ENCODE results near the gene RASGRP4. TPM values are rescaled to one million over a fixed set of nuclear protein-coding genes. Genes with fewer than 3 reads are reported as not detected.

The RASGRP4 gene
- total RNA-seq, 4 donors from 2014 or later = under 0.01 to 2.0 (median 1.5) TPM; not detected in 1

DNA sequence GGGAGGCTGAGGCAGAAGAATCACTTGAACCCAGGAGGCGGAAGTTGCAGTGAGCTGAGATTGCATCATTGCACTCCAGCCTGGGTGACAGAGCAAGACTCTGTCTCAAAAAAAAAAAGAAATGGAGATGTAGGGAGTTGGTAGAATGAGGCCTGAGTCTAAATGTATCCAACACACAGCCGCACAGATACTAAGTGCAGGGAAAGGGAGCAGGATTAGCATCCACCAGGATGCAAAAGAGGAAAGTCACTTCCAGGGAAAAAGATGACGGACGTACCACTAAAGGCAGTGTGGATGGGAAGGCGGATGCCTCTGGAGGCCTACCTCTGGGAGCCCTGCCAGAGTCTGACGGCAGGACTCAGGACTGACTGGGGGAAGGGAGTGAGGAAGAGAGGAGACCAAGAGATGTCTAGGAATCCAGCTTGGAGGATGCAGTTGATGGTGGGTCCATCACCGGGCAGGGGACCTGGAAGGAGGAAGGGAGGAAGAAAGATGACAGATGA lies 16.3 kb downstream of the RASGRP4 start:
- Histone ChIP-seq H3K4me3 (no peak overlapping the region), H3K36me3 (no peaks in the 10 kb centered on the region), H3K27ac (no peak overlapping the region), H3K27me3 (no peaks in the 10 kb centered on the region), H3K9me3 (no peaks in the 10 kb centered on the region), H3K4me1 (no peaks in the 10 kb centered on the region)
- intact Hi-C loops (cut with DNase I; ENCODE audit: low total_unique reads) = loop anchor here (5.0 kb wide), 1 partner anchor 213 kb away; no protein-coding TSS in a partner anchor
- TF ChIP-seq, protein P1, sequence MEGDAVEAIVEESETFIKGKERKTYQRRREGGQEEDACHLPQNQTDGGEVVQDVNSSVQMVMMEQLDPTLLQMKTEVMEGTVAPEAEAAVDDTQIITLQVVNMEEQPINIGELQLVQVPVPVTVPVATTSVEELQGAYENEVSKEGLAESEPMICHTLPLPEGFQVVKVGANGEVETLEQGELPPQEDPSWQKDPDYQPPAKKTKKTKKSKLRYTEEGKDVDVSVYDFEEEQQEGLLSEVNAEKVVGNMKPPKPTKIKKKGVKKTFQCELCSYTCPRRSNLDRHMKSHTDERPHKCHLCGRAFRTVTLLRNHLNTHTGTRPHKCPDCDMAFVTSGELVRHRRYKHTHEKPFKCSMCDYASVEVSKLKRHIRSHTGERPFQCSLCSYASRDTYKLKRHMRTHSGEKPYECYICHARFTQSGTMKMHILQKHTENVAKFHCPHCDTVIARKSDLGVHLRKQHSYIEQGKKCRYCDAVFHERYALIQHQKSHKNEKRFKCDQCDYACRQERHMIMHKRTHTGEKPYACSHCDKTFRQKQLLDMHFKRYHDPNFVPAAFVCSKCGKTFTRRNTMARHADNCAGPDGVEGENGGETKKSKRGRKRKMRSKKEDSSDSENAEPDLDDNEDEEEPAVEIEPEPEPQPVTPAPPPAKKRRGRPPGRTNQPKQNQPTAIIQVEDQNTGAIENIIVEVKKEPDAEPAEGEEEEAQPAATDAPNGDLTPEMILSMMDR (IDR thresholded peaks at IDR 0.05) = no peak
- no peak for TF ChIP-seq POLR2A (IDR thresholded peaks at IDR 0.05)
- no peak for DNase-seq

DNA sequence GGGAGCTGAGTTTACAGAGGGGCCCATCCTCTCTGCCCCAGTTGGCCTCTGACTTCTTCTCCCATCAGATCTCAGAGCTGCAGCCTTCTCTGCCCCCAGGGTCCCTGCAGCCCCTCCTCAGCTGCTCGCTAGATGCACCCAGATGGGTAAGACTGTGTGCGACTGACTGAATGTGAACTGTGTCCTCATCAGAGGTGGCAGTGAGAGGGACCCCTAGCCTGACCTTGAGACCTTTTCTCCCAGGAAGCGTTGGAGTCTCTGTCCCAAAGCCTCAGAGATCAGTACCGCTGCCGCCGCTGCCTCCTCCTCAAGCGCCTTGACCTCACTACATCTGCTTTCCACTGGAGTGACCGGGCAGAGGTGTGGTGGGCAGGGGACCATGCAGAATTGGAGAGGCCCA lies 20.7 kb downstream of the RASGRP4 start:
- Histone ChIP-seq H3K4me1 (no peaks in the 10 kb centered on the region), H3K36me3 (no peaks in the 10 kb centered on the region), H3K9me3 (no peaks in the 10 kb centered on the region), H3K27ac (no peak overlapping the region), H3K27me3 (no peaks in the 10 kb centered on the region), H3K4me3 (no peak overlapping the region)
- no peak for DNase-seq
- no peak for TF ChIP-seq POLR2A (IDR thresholded peaks at IDR 0.05)
- TF ChIP-seq, protein P1 (IDR thresholded peaks at IDR 0.05) = no peak
- intact Hi-C loops (cut with DNase I; ENCODE audit: low total_unique reads) = loop anchor here (5.0 kb wide), 1 partner anchor 217 kb away; no protein-coding TSS in a partner anchor

DNA sequence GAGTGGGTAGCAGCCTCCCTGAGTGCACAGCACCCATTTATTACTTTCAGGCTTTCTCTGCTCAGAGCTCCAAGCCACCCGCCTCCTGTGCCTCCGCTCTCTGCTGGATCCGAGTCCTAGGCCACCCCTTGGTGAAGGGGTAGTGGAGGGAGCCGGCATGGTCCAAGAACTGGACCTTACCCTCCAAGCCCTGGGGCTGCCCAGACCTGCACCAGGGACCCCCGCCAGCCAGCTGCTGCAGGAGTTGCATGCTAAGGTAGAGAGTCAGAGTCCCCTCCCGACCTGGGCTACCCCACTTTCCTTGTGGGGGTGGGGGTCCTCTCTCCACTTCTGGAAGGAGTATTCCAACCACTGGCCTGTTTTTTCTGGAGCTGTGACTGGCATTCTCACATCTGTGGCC lies 21.2 kb downstream of the RASGRP4 start:
- Histone ChIP-seq H3K4me3 (no peak overlapping the region), H3K27ac (no peak overlapping the region), H3K36me3 (no peaks in the 10 kb centered on the region), H3K9me3 (no peaks in the 10 kb centered on the region), H3K27me3 (no peaks in the 10 kb centered on the region), H3K4me1 (no peaks in the 10 kb centered on the region)
- no peak for TF ChIP-seq POLR2A (IDR thresholded peaks at IDR 0.05)
- TF ChIP-seq, protein P1 (IDR thresholded peaks at IDR 0.05) = no peak
- intact Hi-C loops (cut with DNase I; ENCODE audit: low total_unique reads) = loop anchor here (5.0 kb wide), 1 partner anchor 217 kb away; no protein-coding TSS in a partner anchor
- no peak for DNase-seq

DNA sequence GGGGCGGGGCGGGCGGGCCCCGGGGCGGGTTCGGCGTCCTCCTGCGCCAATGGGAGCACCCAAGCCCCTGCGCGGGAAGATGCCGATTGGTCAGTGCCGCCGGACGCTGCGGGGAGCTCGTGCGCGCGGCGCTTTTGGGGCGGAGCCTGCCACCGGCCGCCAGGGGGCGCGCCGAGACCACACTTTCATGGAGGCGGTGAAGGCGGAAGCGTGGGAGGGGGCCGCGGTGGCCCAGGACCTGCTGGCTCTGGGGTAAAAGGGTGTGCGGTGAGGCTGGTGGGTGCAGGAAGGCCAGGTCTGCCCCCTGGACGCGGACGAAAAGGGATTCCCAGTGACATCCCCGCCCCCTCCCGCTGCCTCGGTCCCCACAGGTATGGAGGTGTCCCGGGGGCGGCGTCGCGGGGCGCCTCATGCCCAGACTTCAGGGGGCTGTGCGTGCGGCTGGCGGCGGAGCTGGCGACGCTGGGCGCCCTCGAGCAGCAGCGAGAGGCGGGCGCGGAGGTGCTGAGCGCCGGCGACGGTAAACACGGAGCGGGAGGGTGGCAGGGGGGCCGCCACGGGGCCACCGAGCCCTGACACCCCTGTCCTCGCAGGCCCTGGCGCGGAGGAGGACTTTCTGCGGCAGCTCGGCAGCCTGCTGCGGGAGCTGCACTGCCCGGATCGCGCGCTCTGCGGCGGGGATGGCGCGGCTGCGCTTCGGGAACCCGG lies 22.9 kb downstream of the RASGRP4 start, which contains the start of gene FAM98C:
TSS of gene FAM98C (plus strand) at position 127 of the 708 bp plus-strand sequence. CDS start at position 188, 61 bp downstream.
- peaks cover 0 to 13% of the 10 kb centered on the region in 2 donors for H3K27me3 ChIP-seq
- DNase-seq = peak; percentile 95 to 98
- no peaks in the 10 kb centered on the region for H3K9me3 ChIP-seq
- TF ChIP-seq, protein P1 (IDR thresholded peaks at IDR 0.05) = peak; percentile 95 to 99 (median 98)
- TF ChIP-seq POLR2A (IDR thresholded peaks at IDR 0.05) = peak in 1 of 2 donors; percentile 52
- intact Hi-C loops (cut with DNase I; ENCODE audit: low total_unique reads) = no loop called here
- H3K4me3 ChIP-seq = peak within 1 kb of the TSS; percentile 76 to 77
- no peaks in the 10 kb centered on the region for H3K36me3 ChIP-seq
- no peaks in the 10 kb centered on the region for H3K4me1 ChIP-seq
- peak within 1 kb of the TSS; percentile 75 to 84 for H3K27ac ChIP-seq

DNA sequence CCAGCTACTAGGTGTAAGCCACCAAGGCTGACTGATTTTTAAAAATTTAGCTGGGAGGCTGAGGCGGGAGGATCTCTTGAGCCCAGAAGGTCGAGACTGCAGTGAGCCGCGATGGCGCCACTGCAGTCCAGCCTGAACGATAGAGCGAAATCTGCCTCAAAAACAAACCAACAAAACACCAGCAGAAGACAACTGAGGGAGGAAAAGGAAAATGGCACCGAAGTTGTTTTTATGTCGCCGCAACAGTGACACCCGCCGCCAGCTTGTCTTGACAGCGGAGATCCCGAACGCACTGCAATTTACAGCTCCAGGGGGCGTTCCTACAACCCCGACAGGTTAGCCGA lies 23.4 kb downstream of the RASGRP4 start:
- H3K36me3 ChIP-seq = no peaks in the 10 kb centered on the region
- H3K27ac ChIP-seq = no peak overlapping the region
- peaks cover 0 to 13% of the 10 kb centered on the region in 2 donors for H3K27me3 ChIP-seq
- intact Hi-C loops (cut with DNase I; ENCODE audit: low total_unique reads) = no loop called here
- H3K9me3 ChIP-seq = no peaks in the 10 kb centered on the region
- TF ChIP-seq, protein P1 (IDR thresholded peaks at IDR 0.05) = no peak
- TF ChIP-seq POLR2A (IDR thresholded peaks at IDR 0.05) = no peak
- no peaks in the 10 kb centered on the region for H3K4me1 ChIP-seq
- no peak for DNase-seq
- peak overlapping the region; percentile 76 to 77 for H3K4me3 ChIP-seq
